ENCODE measurements around the gene RAB3C. TPM values are rescaled to one million over a fixed set of nuclear protein-coding genes. Genes with fewer than 3 reads are reported as not detected.

RAB3C gene
- polyA plus RNA-seq, 10 donors, result 0.12 to 0.56 (median 0.25) TPM

DNA sequence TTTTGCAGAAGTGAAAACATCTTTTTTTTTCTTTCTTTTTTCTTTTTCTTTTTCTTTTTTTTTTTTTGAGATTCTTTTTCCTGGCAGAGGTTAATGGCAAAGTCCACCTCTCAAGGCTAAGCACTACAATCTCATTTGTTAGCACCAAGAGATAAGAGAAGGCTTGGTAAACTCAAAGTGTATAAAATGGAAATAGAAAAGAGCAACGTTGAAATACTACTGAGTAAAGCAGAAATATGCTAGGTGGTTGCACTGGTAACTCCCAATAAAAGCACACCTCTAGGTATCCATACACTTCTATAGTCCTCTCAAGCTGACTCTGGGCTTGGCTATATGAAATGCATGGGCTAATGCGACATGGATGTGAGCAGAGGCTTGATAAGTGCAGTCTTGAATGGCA lies 188.9 kb downstream of the RAB3C start:
- no peak for DNase-seq

DNA sequence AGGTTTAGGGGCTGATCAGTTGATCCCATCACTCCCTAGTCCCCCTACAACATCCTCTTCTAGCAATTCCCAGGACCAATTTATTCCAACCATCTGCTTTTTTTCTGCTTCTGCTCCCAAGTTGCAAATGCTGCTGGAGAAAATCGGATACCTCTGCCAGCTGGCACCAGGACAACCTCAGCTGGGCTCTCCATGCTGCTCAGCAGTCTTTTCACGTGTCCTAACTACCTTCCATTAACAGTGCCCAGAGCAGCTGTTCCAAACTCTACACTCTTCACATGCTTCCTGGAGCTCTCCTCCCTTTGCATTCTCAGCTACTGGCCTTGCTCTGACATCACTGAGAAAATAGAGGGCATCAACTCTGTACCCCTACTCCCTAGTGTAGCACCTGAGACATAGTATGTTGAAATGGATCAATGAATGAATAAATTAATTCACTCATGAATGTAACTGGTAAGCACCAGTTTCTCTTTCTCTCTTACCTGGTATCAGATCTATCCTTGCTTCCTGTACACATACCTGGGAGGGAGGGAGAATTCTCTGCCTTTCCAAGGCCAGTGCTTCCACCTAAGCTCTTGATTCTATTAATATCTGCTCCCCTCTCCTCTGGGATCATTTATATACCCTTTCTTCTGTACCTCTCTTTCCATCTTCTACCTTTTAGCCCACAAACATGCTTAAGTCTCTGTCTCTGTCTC lies 191.0 kb downstream of the RAB3C start:
- peak; percentile 28 to 74 (median 55) for DNase-seq

DNA sequence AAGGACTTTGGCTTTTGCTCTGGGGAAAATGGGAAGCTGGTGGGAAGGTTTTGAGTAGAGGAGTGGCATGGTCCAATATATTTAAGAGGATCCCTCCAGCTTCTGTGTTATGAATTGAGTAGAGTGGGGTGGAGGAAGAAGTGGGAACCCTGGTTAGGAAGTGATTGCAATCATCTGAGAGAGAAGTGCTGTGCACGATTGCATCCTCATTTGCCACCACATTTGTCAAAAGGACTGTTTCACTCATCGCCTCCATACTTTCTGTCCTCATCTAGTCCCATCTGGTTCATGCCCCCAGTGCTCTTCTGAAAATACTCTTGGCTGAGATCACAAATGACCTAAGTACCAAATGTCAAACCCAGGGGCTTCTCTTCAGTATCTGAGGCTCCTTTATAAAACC lies 192.1 kb downstream of the RAB3C start:
- DNase-seq, result no peak

DNA sequence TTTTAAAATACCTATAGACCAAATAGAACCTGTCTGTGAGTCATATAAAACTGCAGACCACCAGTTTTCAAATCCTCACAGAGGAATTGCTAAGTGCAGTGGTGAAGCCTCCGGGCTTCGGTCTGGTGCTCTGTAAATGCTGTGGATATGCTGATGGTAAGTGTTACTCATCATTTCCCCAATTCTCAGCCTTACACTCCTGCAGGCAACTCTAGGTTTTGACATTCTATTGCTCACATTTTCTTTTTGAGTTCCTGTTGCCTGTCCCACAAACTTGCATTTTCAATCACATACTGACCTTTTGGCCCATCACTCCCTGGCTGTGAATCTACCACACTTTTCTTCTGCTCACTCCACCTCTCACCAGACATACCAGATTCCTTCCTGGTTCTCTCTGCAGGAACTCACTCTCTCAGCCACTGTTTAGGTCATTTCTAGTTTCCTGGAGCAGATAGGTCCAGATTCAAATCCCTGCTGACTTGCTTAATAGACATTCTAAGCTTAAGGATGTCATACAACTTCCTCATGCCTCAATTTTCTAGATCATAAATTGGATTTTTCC lies 192.9 kb downstream of the RAB3C start:
- DNase-seq, result no peak

DNA sequence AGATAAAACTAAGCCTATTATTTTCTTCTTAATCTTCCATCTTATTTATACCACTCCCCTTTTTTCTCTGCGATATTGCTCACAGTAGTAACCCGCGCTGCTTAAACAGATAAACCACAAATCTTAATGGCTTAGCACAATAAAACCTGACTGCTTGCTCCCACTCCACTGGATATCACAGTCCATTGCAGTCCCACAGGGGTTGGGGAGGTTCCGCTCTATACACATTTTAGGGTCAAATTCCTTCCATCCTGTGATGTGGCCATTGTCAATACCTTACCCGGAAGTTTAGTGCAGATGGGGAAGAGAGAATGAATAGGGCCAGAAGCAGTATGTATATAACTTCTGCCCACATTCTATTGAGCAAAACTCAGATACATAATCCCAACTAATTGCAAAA lies 193.7 kb downstream of the RAB3C start:
- DNase-seq, result no peak

DNA sequence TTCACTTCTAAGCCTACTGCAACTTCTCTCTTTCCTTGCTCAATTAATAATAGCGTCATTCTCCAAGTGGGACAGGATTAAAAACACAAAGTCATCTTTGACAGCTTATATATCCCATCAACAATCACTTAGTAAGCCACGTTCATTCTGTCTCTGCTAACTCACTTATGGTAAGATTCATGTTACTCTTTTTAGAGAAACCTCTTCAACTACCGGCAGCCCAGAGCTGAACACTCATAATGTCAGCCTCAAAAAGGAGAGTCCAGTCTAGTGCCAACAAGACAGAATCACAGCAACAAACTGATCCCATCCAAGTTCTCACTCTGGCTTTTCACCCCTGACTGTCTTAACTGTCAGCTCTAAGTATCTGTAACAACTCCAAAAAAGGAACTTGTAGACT lies 196.0 kb downstream of the RAB3C start:
- DNase-seq, result no peak

DNA sequence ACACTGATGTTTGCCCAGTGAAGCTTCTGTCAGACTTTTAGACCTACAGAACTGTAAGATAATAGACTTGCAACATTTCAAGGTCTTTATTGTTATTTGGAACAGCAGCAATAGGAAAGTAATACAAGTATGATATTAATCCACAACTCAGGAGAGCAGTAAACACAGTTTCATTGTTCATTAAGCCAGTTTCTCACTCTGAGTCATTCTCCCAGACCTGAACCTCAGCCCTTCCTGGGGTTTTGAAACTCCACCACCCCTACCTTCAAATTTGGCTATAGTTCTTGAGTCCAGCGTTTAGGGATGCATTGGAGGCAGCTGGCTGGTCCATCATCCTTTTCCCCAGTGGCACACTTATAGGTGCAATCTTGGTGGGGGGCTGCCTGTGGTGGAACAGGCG lies 203.2 kb downstream of the RAB3C start:
- DNase-seq, result no peak

DNA sequence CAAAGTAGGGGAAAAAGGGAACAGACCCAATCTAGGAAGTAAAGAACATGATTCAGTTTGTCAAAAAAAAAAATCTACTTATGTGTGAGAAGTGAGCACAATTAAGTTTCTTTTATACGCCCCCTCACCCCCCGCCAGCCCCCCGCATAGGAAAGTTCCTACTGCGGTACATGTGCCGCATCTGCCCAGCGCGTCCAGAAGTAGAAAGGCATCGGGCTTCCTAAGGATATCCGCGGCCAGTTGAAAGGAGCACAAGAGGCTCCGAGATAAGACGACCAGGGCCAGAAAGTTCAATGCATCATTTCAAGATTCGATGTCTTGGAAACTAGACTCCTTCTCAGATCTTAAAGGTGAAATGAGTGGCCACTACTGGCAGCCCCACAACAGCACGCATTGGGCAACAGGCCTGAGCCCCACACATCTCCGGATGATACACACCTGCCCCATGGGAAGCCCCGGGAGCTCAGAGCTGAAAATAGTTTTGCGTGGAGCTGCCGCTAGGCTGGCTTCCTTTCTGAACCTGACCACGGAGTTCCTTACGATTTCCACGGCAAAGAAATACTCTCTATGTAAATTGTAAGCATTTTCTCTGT lies 203.9 kb downstream of the RAB3C start:
- no peak for DNase-seq

DNA sequence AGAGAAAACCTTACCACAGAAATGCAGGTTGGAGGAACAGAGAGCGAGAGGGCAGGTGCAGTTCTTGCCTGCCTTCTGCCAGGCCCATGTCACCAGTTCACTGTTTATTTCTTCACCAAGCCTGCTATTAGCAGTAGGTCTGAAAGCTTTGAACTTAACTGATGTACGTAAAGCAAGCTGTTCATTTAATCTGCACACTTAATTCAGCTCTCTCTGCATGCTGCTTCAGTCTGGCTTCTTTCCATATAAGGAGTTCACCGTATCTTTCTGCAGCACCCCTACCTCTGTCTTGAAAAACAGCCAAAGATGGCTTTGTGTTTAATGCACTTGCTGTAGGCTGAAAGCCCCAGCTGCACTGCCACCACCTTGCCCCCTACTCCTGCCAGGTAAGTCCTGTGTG lies 205.1 kb downstream of the RAB3C start:
- no peak for DNase-seq

DNA sequence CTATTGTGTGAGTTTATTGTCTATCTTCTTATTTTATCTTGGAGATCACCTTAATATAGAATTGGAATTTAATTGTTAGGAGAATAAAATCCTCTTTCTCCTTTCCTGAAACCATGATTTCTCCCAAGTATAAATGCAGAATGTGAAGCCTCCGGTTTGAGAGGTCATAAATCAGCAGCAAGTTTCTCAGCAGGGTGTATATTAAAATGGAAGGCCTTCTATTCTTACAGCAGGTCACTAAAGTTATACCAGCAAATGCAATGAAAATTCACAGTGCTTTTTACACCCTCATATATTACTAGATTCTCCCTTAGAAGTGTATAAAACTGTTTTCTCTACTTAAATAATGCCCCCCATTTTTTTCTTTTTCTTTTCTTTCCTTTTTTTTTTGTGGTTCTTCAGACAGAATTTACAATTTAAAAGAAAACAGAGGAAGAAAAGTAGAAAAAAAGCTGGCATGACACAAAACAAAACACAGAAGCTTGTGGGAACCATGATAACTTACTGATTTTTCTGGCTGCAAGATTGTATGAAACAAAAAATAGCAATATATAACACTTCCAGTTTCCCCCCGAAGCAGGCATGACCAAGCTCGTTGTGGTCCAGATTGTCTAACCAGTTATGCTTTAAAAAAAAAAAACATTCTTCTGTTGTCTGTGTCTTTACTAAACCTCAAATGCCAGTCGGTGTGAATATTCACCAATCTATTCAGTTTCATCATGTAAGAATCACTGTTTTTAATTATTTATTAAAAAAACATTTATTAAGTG lies 211.2 kb downstream of the RAB3C start:
- no peak for DNase-seq

DNA sequence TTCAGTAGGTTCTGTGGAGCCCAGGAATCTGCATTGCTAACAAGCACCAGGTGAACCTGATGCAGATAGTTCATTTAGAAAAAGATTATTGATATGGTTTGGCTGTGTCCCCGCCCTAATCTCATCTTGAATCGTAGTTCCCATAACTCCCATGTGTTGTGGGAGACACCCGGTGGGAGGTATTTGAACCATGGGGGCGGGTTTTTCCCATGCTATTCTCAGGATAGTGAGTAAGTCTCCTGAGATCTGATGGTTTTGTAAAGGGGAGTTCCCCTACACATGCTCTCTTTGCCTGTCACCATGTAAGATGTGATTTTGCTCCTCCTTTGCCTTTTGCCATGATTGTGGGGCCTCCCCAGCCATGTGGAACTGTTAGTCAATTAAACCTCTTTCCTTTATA lies 212.0 kb downstream of the RAB3C start:
- no peak for DNase-seq

DNA sequence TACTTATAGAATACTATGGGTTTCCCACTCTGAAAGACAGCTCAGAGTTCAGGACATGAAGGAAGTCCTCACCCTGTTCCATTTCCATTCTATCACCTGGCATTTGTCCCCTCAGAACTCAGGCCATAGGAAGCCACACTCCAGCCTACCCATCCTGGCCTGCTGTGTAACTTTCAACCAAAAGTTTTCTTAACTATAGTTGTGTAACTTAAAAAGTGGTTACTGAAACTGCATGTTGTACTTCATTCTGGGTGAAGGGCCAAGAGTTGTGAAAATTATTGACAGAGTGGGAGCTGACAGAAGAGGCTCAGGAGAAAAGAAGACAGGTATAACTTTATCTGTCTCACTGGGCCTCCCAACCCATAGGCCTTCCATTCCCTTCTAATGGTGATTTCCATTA lies 212.5 kb downstream of the RAB3C start:
- no peak for DNase-seq

DNA sequence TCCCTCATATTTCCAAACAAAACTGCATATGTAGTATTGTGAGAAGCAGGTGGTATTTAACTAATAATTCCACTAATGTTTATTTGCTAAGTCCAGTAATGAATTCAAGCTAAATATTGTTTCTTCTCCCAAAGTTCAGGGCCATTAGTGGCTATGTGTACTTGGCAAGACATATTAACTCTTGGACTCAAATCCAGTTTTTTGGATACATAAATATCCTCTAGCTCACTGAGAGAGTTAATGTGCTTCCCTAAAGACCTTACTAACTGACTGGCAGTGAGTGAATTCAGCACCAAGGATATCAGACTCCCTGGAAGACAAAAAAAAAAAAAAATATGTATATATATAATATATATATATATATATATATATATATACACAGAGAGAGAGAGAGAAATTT lies 214.1 kb downstream of the RAB3C start:
- DNase-seq, result no peak

DNA sequence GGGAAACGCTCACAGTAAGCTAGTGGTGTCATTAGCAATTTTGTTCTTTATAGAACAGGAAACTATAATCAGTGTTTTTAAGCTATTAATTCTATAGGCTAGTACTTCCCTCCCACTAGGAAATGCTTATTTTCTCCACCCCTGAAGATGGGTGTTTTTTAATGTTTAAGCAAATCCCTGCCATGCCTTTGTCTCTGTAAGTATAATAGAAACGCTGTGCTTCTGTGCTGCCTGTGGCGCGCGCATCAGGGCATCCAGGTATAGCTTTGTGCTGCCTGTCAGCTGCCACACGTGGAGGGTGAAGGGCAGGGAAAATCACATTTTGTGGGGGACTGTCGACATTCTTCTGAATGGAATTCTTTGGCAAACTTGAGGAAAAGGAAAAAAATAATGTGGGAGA lies 217.5 kb downstream of the RAB3C start:
- no peak for DNase-seq

DNA sequence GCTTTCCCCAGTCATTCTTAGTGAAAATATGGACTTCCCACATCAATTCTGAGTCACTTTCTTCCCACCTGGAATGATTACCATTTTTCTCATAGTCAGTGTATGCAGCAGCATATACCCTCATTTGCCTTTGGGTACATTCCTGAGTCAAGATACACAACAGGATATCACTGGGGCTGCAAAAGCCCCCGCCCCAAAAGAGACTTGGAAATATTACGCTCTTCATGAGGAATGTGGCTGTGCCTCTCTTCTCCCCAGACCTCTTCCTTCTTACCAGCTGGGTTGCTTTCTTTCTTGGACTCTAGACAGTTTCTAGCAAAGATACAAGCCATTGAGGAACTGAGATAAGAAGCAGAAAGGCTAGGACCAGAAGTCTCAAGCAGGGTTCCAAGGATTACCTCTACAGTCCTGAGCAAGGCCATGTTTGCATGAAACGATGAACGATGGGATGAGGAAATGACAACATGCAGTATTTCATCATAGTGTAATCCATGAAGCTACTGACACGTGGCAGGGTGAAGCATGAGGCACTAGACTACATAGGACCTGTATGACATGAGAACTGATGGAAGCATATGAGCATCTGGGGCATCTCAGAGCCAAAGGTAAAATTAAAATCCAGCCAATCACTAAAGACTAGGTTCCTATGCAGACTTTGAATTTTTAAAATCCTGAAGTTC lies 218.1 kb downstream of the RAB3C start:
- no peak for DNase-seq

DNA sequence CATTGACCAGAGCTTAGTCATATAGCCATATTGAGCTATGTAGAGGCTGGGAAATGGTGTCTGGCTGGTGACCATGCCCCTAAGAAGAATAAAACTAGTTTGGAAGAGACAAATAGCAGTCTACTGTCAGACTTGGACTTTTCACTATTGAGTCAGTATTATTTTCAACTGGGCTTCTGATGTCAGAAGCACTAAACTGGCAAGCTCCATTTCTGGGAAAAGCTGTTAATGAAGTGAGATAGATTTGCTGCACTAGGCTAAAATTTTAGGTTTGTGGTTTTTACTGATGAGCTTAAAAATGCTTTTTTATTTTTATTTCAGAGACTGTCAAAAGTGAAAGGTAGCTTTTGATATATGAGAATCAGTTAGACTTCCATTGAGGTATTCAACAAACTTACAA lies 220.2 kb downstream of the RAB3C start:
- no peak for DNase-seq

DNA sequence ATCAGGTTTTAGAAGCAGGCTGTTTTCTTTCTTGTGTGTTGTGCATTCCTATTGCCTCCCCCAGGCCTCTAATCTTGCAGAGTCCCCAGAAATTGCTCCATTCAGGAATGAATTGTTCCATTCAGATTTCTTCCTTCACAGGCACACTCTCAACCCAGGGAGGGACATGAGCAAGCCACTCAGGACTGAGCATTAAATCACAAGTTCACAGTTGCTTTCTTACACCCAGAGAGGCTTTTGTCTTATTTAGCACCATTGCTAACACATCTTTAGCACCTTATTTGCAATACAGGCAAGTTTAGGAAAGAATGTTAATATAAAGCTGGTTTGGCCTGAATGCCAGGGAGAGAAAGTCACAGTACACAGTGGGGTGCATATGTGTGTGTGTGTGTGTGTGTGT lies 221.4 kb downstream of the RAB3C start:
- DNase-seq, result no peak

DNA sequence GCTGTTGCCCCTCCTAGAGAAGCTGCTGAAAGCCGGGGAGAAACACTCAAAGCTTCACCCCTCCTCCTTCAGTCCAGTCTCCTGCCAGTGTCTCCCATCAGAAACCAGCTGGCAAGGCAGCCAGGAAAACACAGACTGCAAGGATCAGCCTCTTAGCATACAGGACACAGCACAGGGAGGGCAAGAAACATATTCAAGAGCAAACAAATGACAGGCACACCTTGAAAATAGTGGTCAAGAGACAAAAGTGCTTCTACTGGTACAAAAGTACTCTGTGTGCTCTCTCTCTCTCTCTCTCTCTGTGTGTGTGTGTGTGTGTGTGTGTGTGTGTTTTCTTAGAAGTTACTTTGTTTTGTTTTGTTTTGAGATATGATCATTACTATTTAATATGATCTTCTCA lies 227.2 kb downstream of the RAB3C start:
- DNase-seq, result no peak

DNA sequence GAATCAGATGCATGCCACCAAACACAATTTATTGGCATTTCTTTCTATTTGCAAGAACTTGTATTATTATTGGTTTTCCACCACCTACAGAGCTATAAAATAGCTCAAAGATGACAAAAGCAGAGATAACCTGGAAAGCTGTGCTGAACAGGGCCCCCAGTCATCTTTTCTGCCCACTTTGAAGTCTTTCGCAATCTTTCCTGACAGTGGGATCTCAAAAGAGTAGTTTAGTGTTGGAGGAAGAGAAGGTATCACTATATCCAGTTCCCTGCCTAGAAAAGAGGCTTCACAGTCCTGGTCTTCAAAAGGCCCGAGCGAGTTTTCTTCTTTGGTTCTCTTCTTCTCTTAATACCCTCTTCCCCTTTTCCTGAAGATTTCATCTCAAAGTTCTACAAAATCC lies 231.0 kb downstream of the RAB3C start:
- no peak for DNase-seq

DNA sequence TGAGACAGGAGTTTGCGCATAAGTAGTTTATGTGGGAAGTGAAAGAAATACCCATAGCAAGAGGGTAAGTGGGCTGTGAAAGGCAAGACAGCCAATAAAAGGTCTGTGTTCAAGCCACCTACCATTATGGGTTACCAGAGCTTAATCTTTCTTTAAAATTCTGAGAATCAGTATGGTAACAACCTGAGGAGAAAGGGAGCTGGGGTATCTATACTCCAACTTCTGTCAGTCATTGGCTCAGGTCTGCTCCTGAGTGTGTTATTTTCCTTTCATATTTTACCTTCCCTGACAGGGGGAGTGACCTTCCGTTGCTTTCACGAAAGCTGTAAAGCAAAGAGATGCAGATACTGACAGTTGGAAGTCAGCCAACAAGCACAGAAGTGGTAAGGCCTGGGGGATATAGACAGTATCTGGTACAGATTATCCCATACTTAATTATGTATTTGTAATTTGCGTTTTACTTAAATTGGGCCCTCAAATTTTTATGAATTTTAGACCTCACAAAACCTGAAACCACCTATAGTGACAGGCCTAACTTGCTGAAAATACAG lies 233.4 kb downstream of the RAB3C start:
- no peak for DNase-seq

DNA sequence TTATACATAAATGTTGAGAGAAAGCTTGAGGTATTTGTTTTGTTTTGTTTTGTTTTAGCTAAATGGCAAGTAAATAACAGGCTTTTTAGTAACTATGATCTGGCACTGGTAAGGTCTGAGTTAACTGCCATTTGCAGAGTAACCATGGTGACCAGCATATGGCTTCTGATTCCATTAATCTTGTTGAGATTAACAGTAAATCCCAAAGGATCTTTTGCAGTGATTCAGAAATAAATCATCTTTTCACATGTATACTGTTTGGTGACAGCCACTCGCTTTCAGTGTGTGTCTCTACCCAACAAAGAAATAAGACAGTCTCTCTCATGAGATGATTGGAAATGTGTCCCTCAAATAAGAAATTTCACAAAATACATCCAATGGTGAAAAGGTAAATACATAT lies 235.6 kb downstream of the RAB3C start:
- no peak for DNase-seq

DNA sequence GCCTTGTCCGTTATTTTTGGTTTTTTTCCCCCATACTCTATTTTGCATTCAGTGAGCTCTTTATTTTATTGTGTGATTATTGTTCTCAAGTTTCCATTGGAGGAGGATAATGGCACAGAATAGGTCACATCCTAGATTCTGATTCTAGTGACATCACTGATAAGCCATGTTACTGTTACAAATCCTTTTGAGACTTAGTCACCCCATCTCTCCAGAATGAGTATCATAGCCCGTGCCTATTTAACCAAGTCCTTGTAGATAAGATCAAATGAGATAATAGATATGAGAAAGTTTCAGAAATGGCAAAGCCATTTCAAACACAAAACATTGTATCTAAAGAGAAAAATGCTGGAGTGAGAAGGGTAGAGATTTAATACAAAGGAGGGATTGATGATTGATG lies 242.6 kb downstream of the RAB3C start:
- no peak for DNase-seq
